SKM-1 treated with dmso at 0.1 percent for 144 hours (cell line): ENCODE data around the gene MEAF6.
"Not testable (repeated sequence)": the region's sequence is repeated elsewhere in the genome, so short reads cannot be mapped to it uniquely, and the experiment has no call there.

Source experiments
- DNase-seq: peaks from one replicate; lab custom pipeline; 2025; ENCODE audit not compliant: unreplicated experiment; lab: John Stamatoyannopoulos, UW

Gene MEAF6

GRCh38 chr1:37532418-37533156, 18.0 kb upstream of the MEAF6 start:
- not testable (repeated sequence) for DNase-seq

- DNase-seq: not testable (repeated sequence)
Measured at GRCh38 chr1:37529888-37530287, 15.3 kb upstream of the MEAF6 start.

DNA sequence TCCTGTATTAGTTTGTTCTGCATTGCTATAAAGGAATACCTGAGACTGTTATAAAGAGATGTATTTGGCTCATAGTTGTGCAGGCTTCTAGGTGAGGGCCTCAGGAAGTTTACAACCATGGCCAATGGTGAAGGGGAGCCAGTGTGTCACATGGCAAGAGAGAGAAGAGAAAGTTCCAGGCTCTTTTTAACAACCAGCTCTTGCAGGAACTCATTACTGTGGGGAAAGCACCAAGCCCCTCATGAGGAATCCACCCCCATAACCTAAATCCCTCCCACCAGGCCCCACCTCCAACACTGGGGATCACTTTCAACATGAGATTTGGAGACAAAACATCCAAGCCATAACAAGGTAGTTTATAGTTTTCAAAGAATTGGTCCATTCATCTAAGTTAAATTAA, 5.0 kb upstream of the MEAF6 start:
- DNase-seq: no peak

DNA sequence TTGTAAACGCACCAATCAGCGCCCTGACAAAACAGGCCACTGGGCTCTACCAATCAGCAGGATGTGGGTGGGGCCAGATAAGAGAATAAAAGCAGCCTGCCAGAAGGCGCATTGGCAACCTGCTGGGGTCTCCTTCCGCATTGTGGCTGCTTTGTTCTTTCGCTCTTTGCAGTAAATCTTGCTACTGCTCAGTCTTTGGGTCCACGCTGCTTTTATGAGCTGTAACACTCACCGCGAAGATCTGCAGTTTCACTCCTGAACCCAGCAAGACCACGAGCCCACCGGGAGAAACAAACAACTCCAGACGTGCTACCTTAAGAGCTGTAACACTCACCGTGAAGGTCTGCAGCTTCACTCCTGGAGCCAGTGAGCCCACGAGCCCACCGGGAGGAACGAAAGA, 4.4 kb upstream of the MEAF6 start:
- not testable (repeated sequence) for DNase-seq

- not testable (repeated sequence) for DNase-seq
Measured at GRCh38 chr1:37518241-37518640, 3.7 kb upstream of the MEAF6 start.

GRCh38 chr1:37517569-37517968, 3.0 kb upstream of the MEAF6 start:
- no peak for DNase-seq

- no peak for DNase-seq
Measured at GRCh38 chr1:37515185-37516034, 844 bp upstream of the MEAF6 start.

- DNase-seq: no peak
Measured at GRCh38 chr1:37513795-37514349, 694 bp downstream of the MEAF6 start.

DNA sequence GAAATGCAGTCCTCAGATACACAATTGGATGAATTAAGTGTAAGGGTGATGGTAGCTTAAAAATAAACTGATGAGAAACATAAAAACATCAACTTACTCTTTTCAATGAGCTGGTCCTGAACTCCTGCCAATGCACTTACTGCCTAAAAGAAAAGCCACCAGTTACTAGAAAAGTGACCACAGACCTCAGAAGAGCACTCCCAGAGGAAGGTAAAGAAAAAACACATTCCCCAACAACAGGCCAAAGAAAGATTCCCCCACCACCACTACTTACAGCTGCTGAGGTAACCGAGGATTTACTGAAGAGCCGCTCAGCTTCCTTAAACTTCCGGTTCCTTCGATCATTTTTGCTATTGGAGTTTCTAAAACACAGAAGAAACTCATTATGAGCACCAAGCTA, 5.4 kb downstream of the MEAF6 start:
- DNase-seq: no peak

GRCh38 chr1:37506740-37507139, 7.8 kb downstream of the MEAF6 start:
- DNase-seq: no peak

- not testable (repeated sequence) for DNase-seq
Measured at GRCh38 chr1:37502791-37503190, 11.8 kb downstream of the MEAF6 start.

- no peak for DNase-seq
Measured at GRCh38 chr1:37502104-37502503, 12.5 kb downstream of the MEAF6 start.

DNA sequence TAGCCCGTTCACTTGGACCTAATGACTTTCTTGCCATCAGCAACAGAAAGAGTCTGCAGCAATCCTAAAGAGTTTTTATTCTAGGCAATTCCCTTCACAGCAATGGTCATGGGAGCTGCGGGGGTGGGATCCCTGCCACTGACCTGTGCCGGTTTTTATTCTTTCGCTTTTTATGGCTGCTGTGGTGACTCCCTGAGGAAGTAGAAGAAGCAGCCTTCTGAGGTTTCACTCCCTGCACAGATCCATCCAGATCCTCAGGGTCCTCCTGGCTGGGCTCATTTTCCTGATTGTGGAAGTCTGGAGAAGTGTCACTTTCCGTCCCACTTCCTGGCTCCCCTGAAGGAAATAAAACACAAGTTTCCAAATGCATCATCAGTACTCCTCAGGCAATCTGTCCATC, 12.9 kb downstream of the MEAF6 start:
- DNase-seq: no peak

GRCh38 chr1:37498872-37499617, 15.5 kb downstream of the MEAF6 start:
- DNase-seq: no peak

DNA sequence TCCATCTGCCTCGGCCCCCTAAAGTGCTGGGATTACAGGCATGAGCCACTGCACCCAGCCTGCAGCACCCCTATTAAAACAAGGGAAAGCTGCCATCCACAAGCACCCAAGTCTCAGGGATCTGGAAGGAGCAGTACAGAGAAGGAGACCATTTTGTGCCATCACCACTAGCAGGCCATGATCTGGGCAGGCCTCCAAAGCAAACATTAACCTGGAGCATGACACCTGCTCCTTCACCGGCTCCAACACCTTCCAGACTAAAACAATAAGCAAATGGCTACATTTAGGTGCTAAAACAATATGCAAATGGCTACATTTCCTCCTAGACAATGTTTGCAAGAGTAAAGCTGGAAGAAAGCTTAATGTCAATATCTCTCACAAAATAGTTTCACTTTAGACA, 16.7 kb downstream of the MEAF6 start:
- no peak for DNase-seq

GRCh38 chr1:37495875-37496274, 18.7 kb downstream of the MEAF6 start:
- DNase-seq: no peak

GRCh38 chr1:37493336-37494098, 21.0 kb downstream of the MEAF6 start:
- DNase-seq: no peak

GRCh38 chr1:37487619-37487984, 27.0 kb downstream of the MEAF6 start:
- no peak for DNase-seq

DNA sequence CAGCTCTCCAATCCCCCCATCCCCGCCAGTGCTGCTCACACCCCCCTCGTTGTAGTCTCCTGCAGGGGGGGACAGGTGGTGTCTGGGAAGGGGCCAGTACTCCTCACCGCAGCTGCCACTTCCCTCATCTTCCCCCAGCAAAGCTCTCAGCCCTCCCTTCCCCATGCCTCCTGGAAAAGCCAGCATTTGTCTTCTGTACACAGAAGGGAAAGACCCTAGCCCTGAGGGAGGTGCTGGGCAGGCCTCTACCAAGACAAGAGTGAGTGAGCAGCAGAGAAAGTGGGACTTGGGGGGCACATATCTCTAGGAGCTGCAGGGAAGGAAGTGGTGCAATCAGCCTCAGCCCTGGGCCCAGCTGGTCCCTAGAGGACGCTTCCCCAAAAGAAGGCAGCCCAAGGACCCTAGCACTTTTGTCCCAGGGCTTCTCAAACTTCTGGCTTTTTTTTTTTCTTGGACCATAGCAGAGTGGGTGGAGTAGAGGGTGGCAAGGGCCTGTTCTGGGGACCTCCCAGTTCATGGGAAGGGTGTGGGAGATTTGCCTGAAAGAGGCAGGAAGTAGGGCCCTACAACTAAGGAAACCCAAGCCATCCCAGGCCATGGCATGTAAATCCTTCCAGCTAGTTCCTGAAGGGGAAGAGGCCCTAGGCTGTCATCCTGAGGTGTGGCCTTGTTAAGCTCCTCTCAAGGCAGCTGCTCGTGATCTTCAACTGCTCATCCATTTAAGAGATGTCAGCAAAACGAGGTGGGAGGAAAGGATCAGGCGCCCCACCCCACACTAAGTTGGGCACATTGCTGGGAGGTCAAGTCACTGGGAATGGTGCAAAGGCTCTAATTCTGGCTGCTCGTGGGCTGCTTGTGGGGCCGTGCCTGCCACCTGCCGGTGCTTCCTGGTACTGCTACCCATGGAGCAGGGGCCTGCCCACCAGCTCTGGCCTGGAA, 27.6 kb downstream of the MEAF6 start:
- peak; percentile 56 for DNase-seq
